ENCODE data around the gene ASB18. TPM values are rescaled to one million over a fixed set of nuclear protein-coding genes. Genes with fewer than 3 reads are reported as not detected.

Gene ASB18
- total and polyA plus RNA-seq, 4 donors = not detected

- Histone ChIP-seq H3K4me1 (ENCODE audit: control insufficient read depth in 4 of 4, insufficient read depth in 4 of 4, low read length in 3 of 4) (peaks cover 12 to 32% (median 20%) of the 10 kb centered on the region in 4 donors), H3K9me3 (ENCODE audit: control insufficient read depth in 4 of 4, low read length in 3 of 4) (no peaks in the 10 kb centered on the region), H3K4me3 (ENCODE audit: low read depth in 1 of 3, low read length in 3 of 3) (no peak overlapping the region), H3K27me3 (ENCODE audit: control insufficient read depth in 4 of 4, insufficient read depth in 4 of 4, low read length in 3 of 4) (peaks cover 0 to 39% (median 28%) of the 10 kb centered on the region in 4 donors), H3K9ac (ENCODE audit: low read depth in 1 of 2, low read length in 2 of 2) (no peak overlapping the region), H3K36me3 (ENCODE audit: control insufficient read depth in 4 of 4, insufficient read depth in 3 of 4, low read depth in 1 of 4, low read length in 3 of 4) (no peaks in the 10 kb centered on the region), H3K27ac (ENCODE audit: low read depth in 1 of 2, low read length in 2 of 2) (no peak overlapping the region)
- no peak for DNase-seq (ENCODE audit: low spot score)
- WGBS = 9% methylated on average over 21 of the region's 21 CpGs
- TF ChIP-seq HNF4G (IDR thresholded peaks at IDR 0.05) (no peak), SP1 (IDR thresholded peaks at IDR 0.05) (no peak), MAX (IDR thresholded peaks at IDR 0.05) (no peak), TAF1 (conservative IDR thresholded peaks at IDR 0.05) (no peak), HNF4A (conservative IDR thresholded peaks at IDR 0.05) (no peak), ATF3 (IDR thresholded peaks at IDR 0.05) (no peak)
Observed at GRCh38 chr2:236170590-236171165, 93.5 kb downstream of the ASB18 start.

- H3K4me1 ChIP-seq (ENCODE audit: control insufficient read depth in 4 of 4, insufficient read depth in 4 of 4, low read length in 3 of 4) = peaks cover 12 to 32% (median 21%) of the 10 kb centered on the region in 4 donors
- no peak overlapping the region for H3K9ac ChIP-seq (ENCODE audit: low read depth in 1 of 2, low read length in 2 of 2)
- H3K4me3 ChIP-seq (ENCODE audit: low read depth in 1 of 3, low read length in 3 of 3) = no peak overlapping the region
- no peak for TF ChIP-seq REST (IDR thresholded peaks at IDR 0.05)
- TF ChIP-seq SP1 (IDR thresholded peaks at IDR 0.05) = no peak
- TF ChIP-seq YY1 (IDR thresholded peaks at IDR 0.05) = no peak
- no peak for TF ChIP-seq ZBTB33 (IDR thresholded peaks at IDR 0.05)
- no peak for TF ChIP-seq FOXA1 (IDR thresholded peaks at IDR 0.05)
- TF ChIP-seq MAX (IDR thresholded peaks at IDR 0.05) = no peak
- TF ChIP-seq GABPA (IDR thresholded peaks at IDR 0.05 in 1 of 2, conservative IDR thresholded peaks at IDR 0.05 in 1 of 2) = no peak
- no peak for TF ChIP-seq HNF4G (IDR thresholded peaks at IDR 0.05)
- no peak for TF ChIP-seq RXRA (IDR thresholded peaks at IDR 0.05)
- TF ChIP-seq EGR1 (IDR thresholded peaks at IDR 0.05; ENCODE audit: low read depth in 2 of 2) = no peak
- no peak for TF ChIP-seq HNF4A (conservative IDR thresholded peaks at IDR 0.05)
- H3K27ac ChIP-seq (ENCODE audit: low read depth in 1 of 2, low read length in 2 of 2) = no peak overlapping the region
- peaks cover 0 to 37% (median 28%) of the 10 kb centered on the region in 4 donors for H3K27me3 ChIP-seq (ENCODE audit: control insufficient read depth in 4 of 4, insufficient read depth in 4 of 4, low read length in 3 of 4)
- H3K36me3 ChIP-seq (ENCODE audit: control insufficient read depth in 4 of 4, insufficient read depth in 3 of 4, low read depth in 1 of 4, low read length in 3 of 4) = no peaks in the 10 kb centered on the region
- 7% methylated on average over 38 of the region's 38 CpGs for WGBS
- DNase-seq (ENCODE audit: low spot score) = no peak
- H3K9me3 ChIP-seq (ENCODE audit: control insufficient read depth in 4 of 4, low read length in 3 of 4) = no peaks in the 10 kb centered on the region
Observed at GRCh38 chr2:236169741-236170589, 94.2 kb downstream of the ASB18 start.
